Pons (tissue), 1 donor: ENCODE data around the gene PARP12.
A peak's percentile ranks its signal among the peaks of the same experiment; 100 is the strongest.
"Not testable (repeated sequence)": the region's sequence is repeated elsewhere in the genome, so short reads cannot be mapped to it uniquely, and the experiment has no call there.

ENCODE experiments used
- DNase-seq: peaks from one replicate; pipeline ENCODE4 v3.0.0-alpha.2; 2016; ENCODE audit warnings: low spot score

PARP12 gene, protein sequence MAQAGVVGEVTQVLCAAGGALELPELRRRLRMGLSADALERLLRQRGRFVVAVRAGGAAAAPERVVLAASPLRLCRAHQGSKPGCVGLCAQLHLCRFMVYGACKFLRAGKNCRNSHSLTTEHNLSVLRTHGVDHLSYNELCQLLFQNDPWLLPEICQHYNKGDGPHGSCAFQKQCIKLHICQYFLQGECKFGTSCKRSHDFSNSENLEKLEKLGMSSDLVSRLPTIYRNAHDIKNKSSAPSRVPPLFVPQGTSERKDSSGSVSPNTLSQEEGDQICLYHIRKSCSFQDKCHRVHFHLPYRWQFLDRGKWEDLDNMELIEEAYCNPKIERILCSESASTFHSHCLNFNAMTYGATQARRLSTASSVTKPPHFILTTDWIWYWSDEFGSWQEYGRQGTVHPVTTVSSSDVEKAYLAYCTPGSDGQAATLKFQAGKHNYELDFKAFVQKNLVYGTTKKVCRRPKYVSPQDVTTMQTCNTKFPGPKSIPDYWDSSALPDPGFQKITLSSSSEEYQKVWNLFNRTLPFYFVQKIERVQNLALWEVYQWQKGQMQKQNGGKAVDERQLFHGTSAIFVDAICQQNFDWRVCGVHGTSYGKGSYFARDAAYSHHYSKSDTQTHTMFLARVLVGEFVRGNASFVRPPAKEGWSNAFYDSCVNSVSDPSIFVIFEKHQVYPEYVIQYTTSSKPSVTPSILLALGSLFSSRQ

DNA sequence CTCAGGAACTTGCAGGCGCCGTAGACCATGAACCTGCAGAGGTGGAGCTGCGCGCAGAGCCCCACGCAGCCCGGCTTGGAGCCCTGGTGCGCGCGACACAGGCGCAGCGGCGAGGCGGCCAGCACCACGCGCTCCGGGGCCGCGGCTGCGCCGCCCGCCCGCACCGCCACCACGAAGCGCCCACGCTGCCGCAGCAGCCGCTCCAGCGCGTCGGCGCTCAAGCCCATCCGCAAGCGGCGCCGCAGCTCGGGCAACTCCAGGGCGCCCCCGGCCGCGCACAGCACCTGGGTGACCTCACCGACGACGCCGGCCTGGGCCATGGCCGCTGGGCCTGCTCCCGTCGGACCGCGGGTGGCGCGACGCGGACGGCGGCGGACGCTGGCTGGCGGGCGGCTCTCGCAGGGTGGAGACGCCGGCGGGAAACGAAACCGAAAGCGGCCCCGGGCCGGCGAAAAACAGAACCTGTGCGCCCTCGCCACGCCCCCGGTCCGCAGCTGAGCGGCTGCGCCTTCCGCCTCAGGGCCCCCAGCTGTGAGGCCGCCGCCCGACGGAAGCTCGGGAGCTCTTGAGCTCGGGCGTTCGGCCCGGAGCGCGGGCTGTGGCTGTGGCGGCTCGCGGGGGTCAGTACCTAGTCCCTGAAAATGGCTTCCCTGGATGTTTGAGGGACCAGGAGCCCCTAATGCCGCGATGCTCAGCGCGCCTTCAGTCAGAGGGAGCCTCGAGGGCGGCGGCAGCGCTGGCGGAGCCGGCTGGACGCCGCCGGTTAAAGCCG, at the start of gene PARP12:
Gene PARP12, minus strand, starts transcription at position 424 of the 772 bp plus-strand sequence. Its CDS starts 104 bp downstream, at position 320.
- DNase-seq, result peak; percentile 32

DNA sequence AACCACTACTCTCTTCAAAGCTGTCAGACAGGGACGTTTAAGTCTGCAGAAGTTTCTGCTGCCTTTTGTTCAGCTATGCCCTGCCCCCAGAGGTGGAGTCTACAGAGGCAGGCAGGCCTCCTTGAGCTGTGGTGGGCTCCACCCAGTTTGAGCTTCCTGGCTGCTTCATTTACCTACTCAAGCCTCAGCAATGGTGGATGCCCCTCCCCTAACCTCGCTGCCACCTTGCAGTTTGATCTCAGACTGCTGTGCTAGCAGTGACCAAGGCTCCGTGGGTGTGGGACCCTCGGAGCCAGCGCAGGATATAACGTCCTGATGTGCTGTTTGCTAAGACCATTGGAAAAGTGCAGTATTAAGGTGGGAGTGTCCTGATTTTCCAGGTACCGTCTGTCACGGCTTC, 46.0 kb upstream of the PARP12 start:
- not testable (repeated sequence) for DNase-seq

DNA sequence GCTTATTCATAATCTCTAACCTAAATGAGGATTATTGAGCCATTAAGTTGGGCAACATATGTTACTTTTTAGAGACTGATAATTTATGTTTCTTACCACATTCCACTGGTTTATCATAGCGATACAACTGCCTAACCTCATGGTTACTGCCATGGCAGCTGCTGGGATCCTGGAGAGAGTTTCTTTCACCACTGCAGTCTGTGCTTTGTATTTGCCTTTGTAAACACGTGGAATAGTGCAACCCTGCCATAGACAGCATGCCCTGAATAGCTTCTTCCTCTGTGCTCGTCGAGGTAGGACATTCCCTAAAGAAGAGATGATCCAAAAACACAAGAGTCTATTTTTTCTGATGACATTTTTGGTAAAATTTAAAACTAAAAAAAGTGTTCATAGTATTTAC, 33.7 kb upstream of the PARP12 start:
- DNase-seq, result no peak

DNA sequence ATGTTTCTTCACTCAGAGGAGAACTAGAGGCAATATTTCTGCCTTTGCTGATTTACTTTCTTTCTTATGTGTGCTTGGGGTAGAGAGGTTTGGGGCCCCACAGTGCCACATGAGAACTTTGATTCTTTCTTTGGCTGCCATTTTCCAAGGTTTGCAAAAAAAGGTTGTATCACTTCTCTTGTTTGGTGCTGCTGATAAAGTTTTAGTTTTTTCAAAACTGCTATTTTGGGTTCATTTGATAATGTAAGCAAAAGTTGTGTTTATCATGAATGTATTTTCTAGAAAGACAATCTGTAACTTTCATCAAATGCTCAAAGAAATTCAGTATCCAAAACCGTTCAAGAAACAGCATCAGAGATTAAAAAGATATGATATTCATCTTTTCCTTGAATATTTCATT, 30.6 kb upstream of the PARP12 start:
- no peak for DNase-seq

DNA sequence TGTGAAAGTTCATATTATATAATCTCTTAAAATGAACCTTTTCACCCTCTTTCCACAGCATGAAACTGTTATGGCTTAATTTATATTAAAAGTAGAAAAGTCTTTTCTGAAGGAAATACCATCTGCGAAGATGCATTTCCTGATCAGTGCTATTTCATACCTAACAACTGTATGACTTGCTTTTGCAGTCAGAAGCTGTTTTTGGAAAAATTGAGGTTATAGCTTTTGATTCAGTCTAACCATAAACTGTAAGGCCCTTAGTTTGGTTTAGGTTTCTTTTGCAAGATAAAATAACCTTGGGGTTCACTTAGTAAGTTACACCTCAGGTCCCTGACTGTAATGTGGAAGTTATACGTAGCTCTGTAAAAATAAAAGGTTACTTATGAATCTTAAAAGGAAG, 22.7 kb upstream of the PARP12 start:
- no peak for DNase-seq

DNA sequence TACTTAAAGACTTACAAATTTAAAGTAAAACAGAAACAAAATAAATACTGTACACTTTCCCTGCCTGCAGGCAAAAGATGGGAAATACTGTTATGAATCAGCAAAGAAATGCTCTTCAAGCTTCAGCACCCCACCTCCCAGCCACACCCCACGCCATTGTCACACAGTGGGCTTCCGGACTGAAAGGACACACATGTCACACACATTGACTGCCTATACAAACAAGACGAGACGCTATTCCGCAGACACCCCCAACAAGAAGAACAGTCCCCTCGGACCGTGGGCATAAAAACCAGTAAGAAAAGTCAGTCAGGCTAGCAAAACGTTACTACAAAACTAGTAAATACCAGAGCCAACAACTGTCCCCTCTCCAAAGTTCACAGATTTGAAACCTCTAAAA, 22.2 kb upstream of the PARP12 start:
- no peak for DNase-seq

DNA sequence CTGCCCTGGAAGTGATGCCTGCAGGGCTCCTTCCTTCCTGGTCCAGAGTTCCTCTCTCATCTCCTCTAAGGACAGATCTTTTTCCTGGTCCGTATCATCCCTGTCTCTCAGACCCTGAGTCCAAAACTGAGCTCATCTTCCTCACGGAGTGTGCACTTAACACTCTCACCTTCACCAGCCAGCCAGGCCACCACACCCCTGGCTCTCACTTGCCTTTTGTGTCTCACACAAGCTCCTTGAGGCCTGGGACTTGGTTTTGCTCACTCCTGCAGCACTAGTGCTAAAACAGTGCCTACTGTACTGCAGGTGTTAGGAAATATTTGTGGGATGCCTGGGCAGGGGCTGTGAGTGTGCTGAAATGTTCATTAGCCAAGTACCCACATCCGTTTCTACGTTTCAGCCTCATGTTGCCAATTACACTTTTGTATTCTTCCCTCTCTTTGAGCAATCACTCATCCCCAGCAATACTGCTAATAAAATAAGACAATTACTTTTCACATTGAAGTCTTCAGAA, 21.4 kb upstream of the PARP12 start:
- DNase-seq, result no peak

DNA sequence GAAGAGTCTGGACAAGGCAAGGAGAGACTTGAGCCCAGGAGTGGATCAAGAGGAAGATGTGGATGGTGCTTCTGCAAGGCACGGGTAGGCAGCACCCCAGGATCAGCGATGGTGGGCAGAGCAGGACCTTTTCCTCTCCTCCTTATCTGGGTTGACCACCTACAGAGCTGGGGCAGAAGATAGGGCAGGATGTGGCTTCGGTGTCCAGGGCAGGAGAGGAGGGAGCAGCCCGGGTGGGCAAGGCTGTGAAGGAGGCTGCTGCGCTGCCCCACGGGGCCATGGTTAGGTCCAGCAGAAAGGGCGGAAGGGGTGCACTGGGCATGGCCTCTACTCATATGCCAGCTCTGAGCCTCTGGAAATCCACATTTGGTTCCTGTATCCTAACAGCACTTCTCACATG, 20.0 kb upstream of the PARP12 start:
- DNase-seq, result no peak

DNA sequence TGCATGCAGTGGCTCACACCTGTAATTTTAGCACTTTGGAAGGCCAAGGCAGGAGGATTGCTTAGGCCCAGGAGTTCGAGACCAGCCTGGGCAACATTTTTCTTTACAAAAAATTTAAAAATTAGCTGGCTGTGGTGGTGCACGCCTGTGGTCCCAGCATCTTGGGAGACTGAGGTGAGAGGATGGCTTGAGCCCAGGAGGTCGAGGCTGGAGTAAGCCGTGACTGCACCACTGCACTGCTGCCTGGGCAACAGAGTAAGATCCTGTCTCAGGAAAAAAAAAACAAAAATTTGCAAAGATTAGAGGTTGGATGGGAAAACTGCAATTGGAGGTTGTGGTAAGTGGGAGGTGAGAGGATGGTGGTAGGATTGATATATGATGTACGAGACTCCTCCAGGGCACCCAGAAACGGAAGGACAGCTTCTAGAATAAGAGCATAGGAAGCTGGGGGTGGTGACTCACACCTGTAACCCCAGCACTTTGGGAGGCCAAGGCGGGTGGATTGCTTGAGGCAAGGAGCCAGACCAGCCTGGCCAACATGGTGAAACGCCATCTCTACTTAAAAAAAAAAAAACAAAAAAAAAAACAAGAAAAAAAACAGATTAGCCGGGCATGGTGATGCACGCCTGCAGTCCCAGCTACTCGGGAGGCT, 19.1 kb upstream of the PARP12 start:
- DNase-seq, result no peak

DNA sequence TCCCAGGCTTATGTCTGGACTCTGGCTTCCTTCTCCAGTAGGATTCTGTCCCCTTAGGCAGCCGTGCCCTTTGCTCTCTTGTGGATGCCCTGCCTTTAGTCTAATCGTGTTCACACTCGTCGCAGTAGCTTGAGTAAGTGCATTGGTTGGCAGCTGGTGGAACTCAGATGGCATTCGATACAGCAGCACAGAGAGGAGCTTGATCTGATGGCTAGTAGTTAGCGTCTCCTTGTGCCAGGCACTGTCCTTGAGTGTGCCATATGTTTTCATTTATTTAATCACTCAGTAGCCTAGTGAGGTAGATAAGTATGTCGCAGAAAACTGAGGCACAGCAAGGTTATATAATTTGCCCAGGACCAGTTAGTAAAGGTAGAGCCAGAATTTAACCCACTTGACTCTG, 18.2 kb upstream of the PARP12 start:
- peak; percentile 25 for DNase-seq

DNA sequence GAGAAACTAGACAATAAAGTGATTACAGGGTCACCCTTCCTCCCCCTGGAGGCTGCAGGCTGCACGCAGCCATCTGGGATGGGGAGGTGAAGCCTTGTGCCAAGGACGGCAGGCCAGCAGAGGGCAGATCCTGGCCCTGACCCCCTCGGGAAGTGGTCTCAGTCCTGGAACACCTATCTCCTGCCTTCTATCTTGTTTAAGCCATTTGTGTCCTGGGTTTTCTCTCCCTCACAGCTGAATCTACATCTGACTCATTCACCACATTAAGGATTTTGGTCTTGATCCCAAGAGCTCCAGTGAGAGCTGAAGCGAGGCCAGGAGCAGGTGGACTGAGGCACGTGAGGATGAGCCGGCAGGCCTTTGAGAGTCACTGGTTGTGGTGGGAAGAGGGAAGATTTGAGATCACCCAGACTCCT, 16.4 kb upstream of the PARP12 start:
- peak; percentile 22 for DNase-seq

DNA sequence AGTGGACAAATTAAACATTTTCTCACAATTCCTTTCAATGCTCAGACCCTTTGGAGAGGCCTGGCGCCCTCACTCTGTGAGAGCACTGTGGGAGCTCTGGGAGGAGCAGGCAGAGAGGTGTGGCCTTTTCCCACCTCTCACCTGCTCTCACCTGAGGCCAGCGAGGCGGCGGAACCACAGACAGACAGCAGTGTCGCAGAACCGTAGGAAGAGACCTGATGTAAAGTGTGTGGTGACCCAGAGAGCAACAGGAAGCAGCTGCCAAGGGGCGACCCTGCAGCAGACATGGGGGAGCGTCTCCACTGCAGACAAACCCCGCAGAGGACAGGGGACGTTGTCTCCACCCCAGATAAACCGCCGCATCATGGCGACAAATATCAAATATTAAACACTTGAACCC, 15.6 kb upstream of the PARP12 start:
- DNase-seq, result no peak

DNA sequence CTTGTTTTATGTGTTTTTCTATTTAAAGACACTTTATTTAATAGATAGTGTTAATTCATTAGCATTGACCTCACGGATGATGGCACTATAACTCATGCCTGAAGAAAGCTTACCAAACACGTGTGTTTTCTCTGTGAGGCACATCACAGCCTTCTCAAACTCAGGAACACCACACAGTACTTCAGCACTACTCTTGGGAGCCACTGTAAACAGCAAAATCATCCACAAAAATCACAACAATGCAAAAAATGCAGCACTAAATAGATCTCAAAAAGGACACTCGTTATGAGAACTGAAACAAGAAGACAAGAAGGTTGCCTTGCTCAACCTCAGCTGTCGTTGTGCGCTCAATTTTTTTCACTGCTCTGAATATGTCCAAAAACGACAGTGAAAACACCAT, 12.0 kb upstream of the PARP12 start:
- no peak for DNase-seq

DNA sequence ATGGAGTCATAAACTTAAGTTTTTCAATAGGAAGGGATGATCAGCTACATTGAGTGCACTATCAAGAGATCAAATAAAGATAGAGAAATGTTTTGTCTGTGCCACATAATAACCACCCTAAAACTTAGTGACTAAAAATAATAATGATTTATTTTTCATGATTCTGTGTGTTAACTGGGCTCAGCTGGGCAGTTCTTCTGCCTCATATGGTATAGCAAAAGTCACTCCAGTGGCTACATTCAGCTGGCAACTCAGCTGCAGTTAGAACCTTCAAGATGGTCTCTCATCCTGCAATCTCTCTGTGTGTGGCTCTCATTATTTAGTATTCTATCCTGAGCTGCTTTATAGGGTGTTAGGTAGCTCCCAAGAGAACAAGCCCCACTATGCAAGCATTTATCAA, 7.8 kb upstream of the PARP12 start:
- DNase-seq, result no peak

DNA sequence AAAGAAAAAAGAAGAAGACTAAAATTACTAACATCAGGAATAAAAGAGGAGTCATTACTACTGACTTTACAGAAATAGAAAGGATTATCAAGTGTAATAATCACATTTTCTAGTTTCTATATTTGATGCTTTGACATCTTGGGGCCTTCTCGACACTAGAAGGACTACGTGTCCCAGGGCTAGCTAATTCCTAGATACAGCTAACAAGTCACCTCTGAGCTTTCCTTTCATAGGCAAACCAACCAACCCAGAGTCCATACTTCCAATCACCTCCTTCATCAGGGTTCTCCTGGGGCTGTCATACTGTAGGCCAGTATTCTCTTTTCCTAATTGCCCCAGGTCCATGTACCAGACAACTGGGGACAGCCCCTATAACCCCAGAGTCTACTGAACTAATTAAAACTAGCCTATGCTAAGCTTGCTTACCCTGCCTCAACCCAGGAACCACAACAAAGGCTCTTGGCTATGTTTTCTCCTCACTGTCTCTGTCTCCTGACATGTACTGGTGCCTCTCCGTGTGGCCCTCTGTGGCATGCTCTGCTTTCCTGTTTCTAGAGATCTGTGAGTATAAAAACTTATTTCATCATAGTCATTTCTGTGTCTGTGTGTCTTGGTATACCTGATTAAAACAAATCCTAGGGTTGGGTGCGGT, 6.7 kb upstream of the PARP12 start:
- no peak for DNase-seq

DNA sequence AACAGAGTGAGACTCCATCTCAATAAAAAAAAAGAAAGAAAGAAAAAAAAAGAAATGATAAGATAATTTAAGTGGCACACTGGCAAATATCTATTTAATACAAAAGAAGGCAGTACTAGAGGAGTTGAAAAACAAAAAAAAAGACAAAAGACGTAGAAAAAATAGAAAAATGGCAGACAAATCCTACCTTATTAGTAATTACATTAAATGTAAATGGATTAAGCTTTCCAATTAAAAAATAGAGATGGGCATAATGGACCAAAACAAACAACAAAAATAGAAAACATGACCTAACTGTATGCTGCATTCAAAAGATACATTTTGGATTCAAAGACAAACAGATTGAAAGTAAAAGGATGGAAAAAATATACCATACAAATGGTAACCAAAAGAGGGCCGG, 5.3 kb upstream of the PARP12 start:
- DNase-seq, result no peak

DNA sequence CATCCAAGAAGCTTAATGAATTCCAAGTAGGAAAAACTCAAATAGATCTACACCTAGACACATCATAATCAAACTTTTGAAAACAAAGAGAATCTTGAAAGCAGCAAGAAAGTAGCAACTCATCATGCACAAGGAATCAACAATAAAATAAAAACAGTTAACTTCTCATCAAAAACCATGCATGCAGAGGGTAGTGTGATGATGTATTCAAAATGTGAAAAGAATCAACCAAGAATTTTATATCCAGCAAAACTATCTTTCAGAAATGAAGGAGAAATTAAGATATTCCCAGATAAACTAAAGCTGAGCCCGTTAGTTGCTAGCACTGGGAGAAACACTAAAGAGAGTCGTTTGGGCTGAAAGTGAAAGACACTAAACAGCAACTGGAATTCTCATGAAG, 4.3 kb upstream of the PARP12 start:
- no peak for DNase-seq

DNA sequence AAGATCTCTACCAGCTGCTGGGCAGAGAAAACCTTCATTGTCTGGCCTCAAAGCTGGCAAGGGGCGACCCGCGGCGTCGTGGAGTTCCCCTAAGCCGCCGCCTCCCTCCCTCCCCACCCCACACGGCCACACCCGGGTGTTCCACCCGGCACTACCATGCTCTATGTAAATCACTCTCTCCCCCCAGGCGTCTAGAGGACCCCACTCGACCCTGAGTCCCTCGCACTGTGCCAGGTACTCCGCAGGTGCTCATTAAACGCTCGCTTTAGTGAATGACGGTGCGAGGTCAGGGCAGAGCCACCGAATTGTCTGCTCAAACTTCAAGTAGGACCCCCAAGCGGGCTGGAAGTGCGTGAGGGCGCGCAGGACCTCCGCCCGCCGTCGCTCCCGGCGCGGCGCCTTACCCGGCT, 628 bp downstream of the PARP12 start:
- DNase-seq, result no peak

DNA sequence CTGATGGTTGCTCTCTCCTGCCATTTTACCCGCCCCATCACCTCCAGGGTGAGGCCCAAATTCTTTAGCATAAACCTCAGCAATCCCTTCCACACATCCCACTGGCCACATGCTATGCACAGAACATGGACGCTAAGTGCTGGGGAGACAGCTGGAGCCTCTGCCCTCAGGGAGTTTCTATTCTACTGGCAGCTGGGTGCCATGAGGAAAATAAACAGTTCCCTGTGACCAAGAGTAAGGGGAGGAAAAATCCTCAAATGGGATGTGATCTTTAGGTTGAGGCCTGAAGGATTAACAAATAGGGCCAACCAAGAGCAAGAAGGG, 1.2 kb downstream of the PARP12 start:
- no peak for DNase-seq

DNA sequence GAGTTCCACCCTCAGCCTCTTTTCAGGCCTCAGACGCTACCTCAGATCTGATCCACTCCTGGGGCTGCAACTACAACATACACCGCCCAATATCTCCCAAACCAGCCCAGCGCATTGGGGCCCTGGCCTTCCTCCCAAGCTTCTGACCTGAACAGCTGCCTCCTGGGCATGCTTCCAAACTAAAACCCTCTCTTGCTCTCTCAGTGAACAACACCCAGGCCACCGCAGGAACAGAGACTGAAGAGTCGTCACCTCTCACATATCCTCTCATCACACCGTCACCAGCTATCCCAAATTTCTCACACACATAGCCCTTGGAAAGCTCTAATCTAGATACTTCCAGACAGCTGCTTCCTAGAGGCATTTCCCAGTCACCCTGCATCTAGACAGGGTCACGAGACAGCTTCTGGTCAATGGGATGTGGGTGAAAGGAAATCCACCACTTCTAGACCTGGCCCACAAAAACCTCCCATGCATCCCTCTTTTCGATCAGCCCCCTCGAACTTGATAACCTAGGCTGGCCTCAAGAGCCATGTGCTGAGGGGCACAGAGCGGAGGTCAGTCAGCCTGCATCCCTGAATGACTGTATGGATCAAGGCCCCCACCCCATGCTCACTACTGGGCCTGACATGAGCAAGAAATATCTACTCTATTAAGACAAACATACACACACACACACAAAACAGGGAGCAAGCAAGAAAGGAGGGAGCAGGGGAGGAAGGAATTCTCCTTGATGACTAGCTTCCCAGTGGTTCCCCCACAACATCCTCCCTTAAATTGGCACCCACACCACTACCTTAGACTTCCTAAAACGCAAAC, 1.8 kb downstream of the PARP12 start:
- no peak for DNase-seq

DNA sequence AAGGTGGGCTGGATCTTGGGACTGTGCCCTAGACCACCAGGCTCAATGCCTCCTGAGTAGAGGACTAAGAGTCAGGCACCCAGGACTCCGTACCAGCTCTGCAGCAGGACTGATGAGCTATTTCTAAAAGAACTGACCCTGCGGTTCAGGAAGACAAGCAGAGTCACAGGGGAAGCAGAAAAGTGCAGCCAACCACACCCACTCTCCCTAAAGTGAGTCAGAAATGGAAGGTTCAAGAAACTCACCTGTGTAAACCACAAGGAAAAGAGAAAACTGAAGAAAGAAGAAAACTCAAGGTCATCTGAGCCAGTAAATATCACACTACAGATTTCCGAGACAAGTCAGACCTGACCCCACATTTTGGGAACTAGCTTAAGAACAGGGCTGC, 2.5 kb downstream of the PARP12 start:
- no peak for DNase-seq
